ENCODE data around the gene DGKA. TPM values are rescaled to one million over a fixed set of nuclear protein-coding genes. Genes with fewer than 3 reads are reported as not detected.

Gene DGKA
- total and polyA plus RNA-seq, 2 of the 13 experiments (the other 11 are each of a cell fraction or from before 2014, with no cell fraction given), result 2.4 to 5.4 TPM

- TF ChIP-seq AFF4 (CRISPR knock-in tag; IDR thresholded peaks at IDR 0.05) (0 out of 2 replicates have a peak, but pooled peaks have one; percentile 9), ZNF883 (CRISPR knock-in tag; IDR thresholded peaks at IDR 0.05; ENCODE audit: not compliant biosample characterization) (peak; percentile 19), KAT7 (CRISPR knock-in tag; IDR thresholded peaks at IDR 0.05; ENCODE audit: borderline replicate concordance) (peak; percentile 64; the same call in 1 of the 2 replicates), MXD4 (CRISPR knock-in tag; IDR thresholded peaks at IDR 0.05) (no peak), ZNF331 (CRISPR knock-in tag; IDR thresholded peaks at IDR 0.05) (no peak), PRDM10 (CRISPR knock-in tag; IDR thresholded peaks at IDR 0.05; ENCODE audit: low read depth) (0 out of 2 replicates have a peak, but pooled peaks have one; percentile 1), FOSL2 (CRISPR knock-in tag; IDR thresholded peaks at IDR 0.05) (0 out of 2 replicates have a peak, but pooled peaks have one; percentile 3), ATF3 (CRISPR knock-in tag; IDR thresholded peaks at IDR 0.05) (0 out of 2 replicates have a peak, but pooled peaks have one; percentile 20), HIC2 (CRISPR knock-in tag; IDR thresholded peaks at IDR 0.05; ENCODE audit: low read depth) (0 out of 2 replicates have a peak, but pooled peaks have one; percentile 13), ZC3H4 (CRISPR knock-in tag; IDR thresholded peaks at IDR 0.05; ENCODE audit: borderline replicate concordance) (0 out of 2 replicates have a peak, but pooled peaks have one; percentile 10), HIVEP1 (CRISPR knock-in tag; IDR thresholded peaks at IDR 0.05) (0 out of 2 replicates have a peak, but pooled peaks have one; percentile 10), SALL1 (CRISPR knock-in tag; IDR thresholded peaks at IDR 0.05) (peak; percentile 10; the same call in 1 of the 2 replicates), UBTF (CRISPR knock-in tag; IDR thresholded peaks at IDR 0.05) (peak; percentile 8; the same call in 1 of the 2 replicates)
These were observed 66.5 kb downstream of the DGKA start (continued) for GRCh38 chr12:55997535-55997859.
